Epithelial cell of proximal tubule (primary cell): ENCODE results near the gene PDRG1. TPM values are rescaled to one million over a fixed set of nuclear protein-coding genes. Genes with fewer than 3 reads are reported as not detected.

Source experiments
- DNase-seq: peaks from one replicate; pipeline ENCODE4 v3.0.0-alpha.2; 2011; ENCODE audit warnings: low read depth
- H3K4me3 ChIP-seq: 2 replicates; pipeline ENCODE4 v1.5.1; 2011; ENCODE audit warnings: low read depth, mild to moderate bottlenecking, low read length
- CTCF ChIP-seq: conservative IDR thresholded peaks from 2 replicates; pipeline ENCODE4 v1.5.1; 2012; ENCODE audit warnings: low read depth, mild to moderate bottlenecking, low read length
- total RNA-seq: library from RNA; depleted of rRNA; stranded (reverse); fragments of >200 nt; gene quantifications from 2 replicates; pipeline ENCODE4 v1.2.3, GENCODE V29; 2015

PDRG1 gene
- total RNA-seq, 1 donor from 2014 or later = 16.5 TPM

- H3K4me3 ChIP-seq = no peak overlapping the region
- no peak for DNase-seq
- TF ChIP-seq CTCF = no peak
These were observed 36.2 kb downstream of the PDRG1 start for GRCh38 chr20:31915491-31916280.

- no peak for DNase-seq
- TF ChIP-seq CTCF = no peak
- no peak overlapping the region for H3K4me3 ChIP-seq
These were observed 37.7 kb downstream of the PDRG1 start for GRCh38 chr20:31914170-31914569.

- DNase-seq = no peak
- TF ChIP-seq CTCF = no peak
- H3K4me3 ChIP-seq = no peak overlapping the region
These were observed 38.3 kb downstream of the PDRG1 start for GRCh38 chr20:31913431-31914157.

- H3K4me3 ChIP-seq = no peak overlapping the region
- no peak for TF ChIP-seq CTCF
- no peak for DNase-seq
These were observed 41.6 kb downstream of the PDRG1 start for GRCh38 chr20:31910071-31910803.

- no peak for TF ChIP-seq CTCF
- no peak for DNase-seq
- H3K4me3 ChIP-seq = no peak overlapping the region
These were observed 42.4 kb downstream of the PDRG1 start for GRCh38 chr20:31909253-31910070.

GRCh38 chr20:31908424-31908823 lies 43.4 kb downstream of the PDRG1 start:
- DNase-seq = no peak
- TF ChIP-seq CTCF = no peak
- H3K4me3 ChIP-seq = no peak overlapping the region
